Tibial nerve (tissue), 4 donors: ENCODE data around the gene DGCR8. TPM values are rescaled to one million over a fixed set of nuclear protein-coding genes. Genes with fewer than 3 reads are reported as not detected.
A peak's percentile ranks its signal among the peaks of the same experiment; 100 is the strongest.

Source experiments
- DNase-seq, 2 donors: peaks; one replicate each; pipeline ENCODE4 v3.0.0-alpha.2; 2019; ENCODE audit warnings: low spot score in 2 of 2
- H3K27ac ChIP-seq, 4 donors: fragments of 200-600 bp; sonication (generic) in 3 of 4; one replicate each; pipeline ENCODE4 v1.5.1; 2017 to 2019; ENCODE audit warnings: mild to moderate bottlenecking in 1 of 4
- H3K27me3 ChIP-seq, 2 donors: fragments of 200-600 bp; sonication (generic) in 1 of 2; one replicate each; pipeline versions ENCODE4 v1.5.1 to v1.6.0; 2017 to 2019
- H3K36me3 ChIP-seq, 3 donors: fragments of 200-600 bp; sonication (generic); one replicate each; pipeline ENCODE4 v1.5.1; 2018 to 2019
- H3K4me1 ChIP-seq, 4 donors: fragments of 200-600 bp; sonication (generic) in 3 of 4; one replicate each; pipeline ENCODE4 v1.5.1; 2017 to 2019
- H3K4me3 ChIP-seq, 4 donors: fragments of 200-600 bp; sonication (generic) in 3 of 4; one replicate each; pipeline ENCODE4 v1.5.1; 2017 to 2019; ENCODE audit warnings: mild to moderate bottlenecking in 1 of 4, moderate library complexity in 1 of 4
- H3K9me3 ChIP-seq, 4 donors: fragments of 200-600 bp; sonication (generic) in 3 of 4; one replicate each; pipeline ENCODE4 v1.5.1; 2017 to 2019
- EP300 ChIP-seq, 2 donors: sonication (generic); formaldehyde crosslinking; IDR thresholded peaks; one replicate each; pipeline ENCODE4 v1.6.1; 2017; ENCODE audit warnings: antibody characterized with exemption in 2 of 2, mild to moderate bottlenecking in 1 of 2
- POLR2A ChIP-seq, 2 donors: fragments of 450-650 bp; IDR thresholded peaks; one replicate each; pipeline ENCODE4 v1.6.1; 2017; ENCODE audit warnings: antibody characterized with exemption in 2 of 2, mild to moderate bottlenecking in 2 of 2, moderate library complexity in 2 of 2
- WGBS, 2 donors: methylation state at CpG; one replicate each; pipeline ENCODE4 v1.1.5; 2018; 5-methylcytosine and 5-hydroxymethylcytosine counted together
- total RNA-seq, 4 donors: library from RNA; depleted of rRNA; stranded (reverse); fragments of >200 nt; gene quantifications; one replicate each; pipeline ENCODE4 v1.1.0, GENCODE V29; 2016
- TF ChIP-seq, protein P1 (sequence below), 5 experiments: fragments of 200-600 bp in 3 of 5; fragments of 450-650 bp in 2 of 5; sonication (generic) in 3 of 5; IDR thresholded peaks; one replicate each; pipeline ENCODE4 v1.5.1; 2016 to 2019; ENCODE audit warnings: antibody characterized with exemption in 5 of 5, mild to moderate bottlenecking in 3 of 5, moderate library complexity in 2 of 5

The DGCR8 gene
- total RNA-seq, 4 donors from 2014 or later, result 23.0 to 35.1 (median 26.0) TPM

DNA sequence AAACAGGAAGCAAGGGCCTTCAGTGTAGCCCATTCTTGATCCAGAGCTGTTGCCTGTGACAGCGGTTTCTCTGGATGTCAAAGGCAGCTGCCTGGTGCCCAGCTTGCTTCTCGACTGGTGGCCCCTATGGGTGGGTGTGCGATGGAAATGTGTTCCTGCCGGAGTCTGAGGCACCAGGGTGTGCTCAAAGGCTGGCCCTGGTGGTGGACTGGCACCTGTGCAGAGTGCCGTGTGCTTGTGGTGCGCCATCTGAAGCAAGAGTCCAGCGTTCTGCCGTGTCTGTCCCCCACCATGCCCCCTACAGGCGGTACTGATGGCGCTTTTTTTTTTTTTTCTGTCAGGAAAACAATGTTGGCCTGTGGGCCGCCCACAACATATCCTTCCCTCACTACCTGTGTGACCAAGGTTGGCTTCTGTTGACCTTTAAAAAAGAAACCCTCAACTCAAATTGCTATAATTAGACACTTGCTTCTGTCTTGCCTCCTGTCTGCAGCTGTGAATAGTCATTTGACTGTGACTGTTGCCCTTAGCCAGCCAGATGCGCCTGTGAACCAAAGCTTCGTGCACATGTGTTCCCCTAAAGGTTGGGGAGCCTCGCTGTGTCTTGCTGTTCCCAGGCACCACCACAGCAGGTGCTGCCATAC lies 31.1 kb downstream of the DGCR8 start:
- no peak for TF ChIP-seq POLR2A (IDR thresholded peaks at IDR 0.05)
- TF ChIP-seq, protein P1, sequence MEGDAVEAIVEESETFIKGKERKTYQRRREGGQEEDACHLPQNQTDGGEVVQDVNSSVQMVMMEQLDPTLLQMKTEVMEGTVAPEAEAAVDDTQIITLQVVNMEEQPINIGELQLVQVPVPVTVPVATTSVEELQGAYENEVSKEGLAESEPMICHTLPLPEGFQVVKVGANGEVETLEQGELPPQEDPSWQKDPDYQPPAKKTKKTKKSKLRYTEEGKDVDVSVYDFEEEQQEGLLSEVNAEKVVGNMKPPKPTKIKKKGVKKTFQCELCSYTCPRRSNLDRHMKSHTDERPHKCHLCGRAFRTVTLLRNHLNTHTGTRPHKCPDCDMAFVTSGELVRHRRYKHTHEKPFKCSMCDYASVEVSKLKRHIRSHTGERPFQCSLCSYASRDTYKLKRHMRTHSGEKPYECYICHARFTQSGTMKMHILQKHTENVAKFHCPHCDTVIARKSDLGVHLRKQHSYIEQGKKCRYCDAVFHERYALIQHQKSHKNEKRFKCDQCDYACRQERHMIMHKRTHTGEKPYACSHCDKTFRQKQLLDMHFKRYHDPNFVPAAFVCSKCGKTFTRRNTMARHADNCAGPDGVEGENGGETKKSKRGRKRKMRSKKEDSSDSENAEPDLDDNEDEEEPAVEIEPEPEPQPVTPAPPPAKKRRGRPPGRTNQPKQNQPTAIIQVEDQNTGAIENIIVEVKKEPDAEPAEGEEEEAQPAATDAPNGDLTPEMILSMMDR (IDR thresholded peaks at IDR 0.05), result no peak
- Histone ChIP-seq H3K27me3 (no peaks in the 10 kb centered on the region), H3K27ac (no peak overlapping the region), H3K4me1 (peaks cover 0 to 40% (median 15%) of the 10 kb centered on the region in 4 donors), H3K36me3 (peaks cover 0 to 99% (median 35%) of the 10 kb centered on the region in 3 donors), H3K4me3 (no peak overlapping the region), H3K9me3 (no peaks in the 10 kb centered on the region)
- WGBS, 2 donors, result 59% methylated on average over 13 to 14 of the region's 14 CpGs
- no peak for DNase-seq

DNA sequence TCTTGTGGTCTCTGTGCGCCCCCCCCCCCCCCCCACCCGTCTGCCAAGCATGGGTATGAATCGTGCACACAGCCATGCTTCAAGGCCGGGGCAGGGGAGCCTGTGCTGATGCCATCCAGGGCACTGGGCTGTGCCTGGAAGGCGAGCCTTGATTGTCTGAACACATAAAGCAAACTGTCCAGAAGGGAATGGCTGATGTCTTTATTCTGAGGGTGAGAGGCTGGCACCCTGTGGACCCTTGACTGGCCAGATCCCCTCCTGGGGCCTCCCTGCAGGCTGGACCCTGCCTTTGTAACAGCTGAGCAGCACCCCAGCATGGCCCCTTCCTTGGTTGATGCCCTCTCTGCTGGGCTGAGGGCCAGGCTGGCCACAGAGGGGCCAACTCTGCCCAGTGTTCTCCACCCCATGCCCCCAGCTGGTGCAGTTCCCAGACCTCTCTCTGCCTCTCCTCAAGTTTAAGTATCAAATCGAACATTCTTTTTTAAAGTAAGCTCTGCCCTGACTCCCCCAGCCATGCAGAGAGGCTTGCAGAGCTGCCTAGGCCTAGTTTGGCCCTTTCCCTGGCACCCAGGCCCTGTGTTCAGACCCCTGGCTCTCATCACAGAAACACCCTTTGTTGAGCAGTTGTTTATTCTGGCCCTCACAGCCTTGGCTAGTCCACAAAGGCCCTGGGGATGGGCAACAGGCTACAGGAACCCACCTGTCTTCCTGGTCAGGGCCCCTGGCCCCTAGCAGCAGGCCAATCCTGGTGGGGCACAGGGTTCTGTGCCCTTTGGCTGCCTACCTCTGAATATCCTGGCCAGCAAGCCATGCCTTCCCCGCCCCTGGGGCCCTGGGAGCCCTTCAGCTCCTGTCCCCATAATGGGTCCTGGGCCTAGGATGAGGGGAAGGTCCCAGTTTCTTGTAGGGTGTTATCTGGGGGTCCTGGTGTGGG lies 31.9 kb downstream of the DGCR8 start:
- H3K4me1 ChIP-seq, result peaks cover 0 to 45% (median 19%) of the 10 kb centered on the region in 4 donors
- H3K27me3 ChIP-seq, result no peaks in the 10 kb centered on the region
- TF ChIP-seq, protein P1 (IDR thresholded peaks at IDR 0.05), result no peak
- TF ChIP-seq EP300 (IDR thresholded peaks at IDR 0.05), result no peak
- no peak for TF ChIP-seq POLR2A (IDR thresholded peaks at IDR 0.05)
- no peak for DNase-seq
- peaks cover 0 to 91% (median 29%) of the 10 kb centered on the region in 3 donors for H3K36me3 ChIP-seq
- H3K27ac ChIP-seq, result peak overlapping the region in 1 of 4 donors; percentile 60
- WGBS, 2 donors, result 45 to 47% methylated on average over 2 to 6 of the region's 7 CpGs
- no peak overlapping the region for H3K4me3 ChIP-seq
- H3K9me3 ChIP-seq, result no peaks in the 10 kb centered on the region

DNA sequence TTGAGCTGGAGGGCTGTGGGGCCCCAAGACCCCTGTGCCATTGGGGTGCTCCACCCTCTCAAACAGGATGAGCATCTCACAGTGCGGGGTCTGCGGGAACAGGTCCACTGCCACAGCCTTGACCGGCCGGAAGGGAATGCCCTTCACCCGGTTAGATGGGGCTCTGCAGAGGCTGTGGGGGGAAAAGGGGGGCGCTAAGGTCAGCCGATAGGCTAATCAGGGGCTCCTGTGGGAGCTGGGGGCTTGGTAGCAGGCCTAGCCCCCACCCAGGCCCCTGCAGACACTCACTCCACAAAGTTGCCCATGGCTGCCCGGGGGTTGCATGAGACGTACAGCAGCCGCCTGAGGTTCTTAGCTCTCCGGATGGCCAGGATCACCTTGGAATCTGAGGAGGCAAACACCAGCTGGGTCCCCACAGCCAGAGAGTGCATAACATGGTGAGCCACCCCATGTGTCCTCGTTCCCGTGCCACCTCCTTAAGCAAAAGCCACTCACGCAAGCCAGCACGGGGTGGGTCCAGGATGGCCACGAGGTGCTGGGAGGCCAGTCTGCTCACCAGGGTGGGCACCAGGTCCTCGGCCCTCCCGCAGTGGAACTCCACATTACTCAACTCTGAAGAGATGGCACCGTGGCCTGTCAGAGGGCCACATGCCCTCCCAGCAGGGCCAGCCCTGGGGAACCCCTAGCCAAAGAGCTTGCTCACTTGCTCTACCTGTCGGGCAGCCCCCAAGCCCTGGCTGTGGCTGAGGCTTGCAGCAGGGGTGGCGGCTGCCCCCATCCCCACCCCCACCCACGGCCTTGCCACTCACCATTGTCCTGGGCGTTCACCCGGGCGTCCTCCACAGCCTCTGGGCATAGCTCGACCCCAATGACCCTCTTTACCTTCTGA lies 32.8 kb downstream of the DGCR8 start:
- no peak for DNase-seq
- Histone ChIP-seq H3K36me3 (peaks cover 0 to 82% (median 20%) of the 10 kb centered on the region in 3 donors), H3K27me3 (no peaks in the 10 kb centered on the region), H3K4me3 (no peak overlapping the region), H3K9me3 (no peaks in the 10 kb centered on the region), H3K27ac (no peak overlapping the region), H3K4me1 (peaks cover 0 to 47% (median 20%) of the 10 kb centered on the region in 4 donors)
- WGBS, 2 donors, result 81 to 82% methylated on average over 15 to 25 of the region's 26 CpGs
- TF ChIP-seq POLR2A (IDR thresholded peaks at IDR 0.05), result no peak
- TF ChIP-seq, protein P1 (IDR thresholded peaks at IDR 0.05), result no peak
- TF ChIP-seq EP300 (IDR thresholded peaks at IDR 0.05), result no peak

DNA sequence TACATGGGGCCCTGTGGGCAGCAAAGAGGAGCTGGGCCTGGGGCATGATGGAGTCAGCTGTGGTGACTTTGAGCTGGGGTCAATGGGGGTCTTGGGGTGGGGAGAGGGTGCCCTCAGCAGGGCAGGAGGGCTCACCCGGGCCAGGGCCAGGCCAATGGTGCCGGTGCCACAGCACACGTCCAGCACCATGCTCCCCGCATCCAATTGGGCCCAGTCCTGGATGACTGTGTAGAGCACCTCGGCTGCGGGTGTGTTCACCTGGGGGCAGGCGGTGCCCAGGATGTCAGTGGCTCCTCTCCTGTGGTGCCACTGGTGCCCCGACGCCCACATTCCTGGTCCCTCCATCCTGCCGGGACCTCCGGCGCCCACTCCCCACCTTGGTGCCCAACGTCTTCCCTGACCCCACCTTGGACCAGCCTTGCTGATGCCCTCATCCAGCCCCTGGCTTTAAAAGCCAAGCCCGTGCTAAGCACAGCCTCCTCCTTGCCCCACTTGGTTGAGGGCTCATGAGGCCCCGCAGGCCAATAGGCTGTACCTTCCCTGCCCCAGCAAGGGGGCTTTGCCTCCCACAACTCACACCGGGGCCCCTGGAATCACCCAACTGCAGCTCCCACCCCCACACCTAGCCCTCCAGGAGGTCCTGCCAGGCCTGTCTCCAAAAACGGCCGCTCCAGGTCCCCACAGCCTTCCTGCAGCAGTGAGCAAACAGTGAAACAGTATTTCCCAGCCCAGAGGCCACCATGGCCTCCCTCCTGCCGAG lies 33.7 kb downstream of the DGCR8 start:
- Histone ChIP-seq H3K36me3 (peaks cover 0 to 74% (median 12%) of the 10 kb centered on the region in 3 donors), H3K4me1 (peaks cover 0 to 55% (median 27%) of the 10 kb centered on the region in 4 donors), H3K9me3 (no peaks in the 10 kb centered on the region), H3K27ac (no peak overlapping the region), H3K4me3 (no peak overlapping the region), H3K27me3 (no peaks in the 10 kb centered on the region)
- 82 to 89% methylated on average over 11 to 19 of the region's 19 CpGs for WGBS, 2 donors
- TF ChIP-seq, protein P1 (IDR thresholded peaks at IDR 0.05), result no peak
- no peak for TF ChIP-seq EP300 (IDR thresholded peaks at IDR 0.05)
- no peak for TF ChIP-seq POLR2A (IDR thresholded peaks at IDR 0.05)
- DNase-seq, result no peak
